Right atrium auricular region (tissue), 2 donors: ENCODE results near the gene FMN2. TPM values are rescaled to one million over a fixed set of nuclear protein-coding genes. Genes with fewer than 3 reads are reported as not detected.

Experiments
- DNase-seq: peaks from one replicate; pipeline ENCODE4 v3.0.0-alpha.2; 2019; ENCODE audit warnings: low spot score
- H3K27ac ChIP-seq, 2 donors: fragments of 200-600 bp; sonication (generic); 1 replicate in 1 of 2; 2 replicates in 1 of 2; pipeline ENCODE4 v1.5.1; 2016 to 2019
- H3K27me3 ChIP-seq, 2 donors: fragments of 200-600 bp; sonication (generic); one replicate each; pipeline versions ENCODE4 v1.5.1 to v1.6.0; 2017 to 2019
- H3K36me3 ChIP-seq: fragments of 200-600 bp; sonication (generic); one replicate; pipeline ENCODE4 v1.5.1; 2016
- H3K4me1 ChIP-seq, 2 donors: fragments of 200-600 bp; sonication (generic); one replicate each; pipeline versions ENCODE4 v1.5.1 to v1.6.0; 2017 to 2019
- H3K4me3 ChIP-seq, 2 donors: fragments of 200-600 bp; sonication (generic); 1 replicate in 1 of 2; 2 replicates in 1 of 2; pipeline ENCODE4 v1.5.1; 2017 to 2019; ENCODE audit warnings: mild to moderate bottlenecking in 1 of 2, moderate library complexity in 1 of 2
- H3K9me3 ChIP-seq, 2 donors: fragments of 200-600 bp; sonication (generic); one replicate each; pipeline ENCODE4 v1.5.1; 2019
- CTCF ChIP-seq, 2 donors: fragments of 200-600 bp; sonication (generic); IDR thresholded peaks; one replicate each; pipeline ENCODE4 v1.5.1; 2019; ENCODE audit warnings: antibody characterized with exemption in 2 of 2
- total RNA-seq, 2 donors: library from RNA; depleted of rRNA; stranded (reverse); fragments of >200 nt; gene quantifications; one replicate each; pipeline ENCODE4 v1.1.0, GENCODE V29; 2016

The FMN2 gene
- total RNA-seq, 2 donors from 2014 or later = 0.15 TPM; not detected in 1

GRCh38 chr1:240362046-240362445 lies 270.4 kb downstream of the FMN2 start:
- H3K27me3 ChIP-seq = no peaks in the 10 kb centered on the region
- H3K9me3 ChIP-seq = no peaks in the 10 kb centered on the region
- no peak overlapping the region for H3K27ac ChIP-seq
- no peaks in the 10 kb centered on the region for H3K36me3 ChIP-seq
- H3K4me3 ChIP-seq = no peak overlapping the region
- H3K4me1 ChIP-seq = no peaks in the 10 kb centered on the region
- DNase-seq = no peak
- TF ChIP-seq CTCF (IDR thresholded peaks at IDR 0.05) = no peak

GRCh38 chr1:240362826-240363225 lies 271.1 kb downstream of the FMN2 start:
- no peaks in the 10 kb centered on the region for H3K4me1 ChIP-seq
- no peaks in the 10 kb centered on the region for H3K9me3 ChIP-seq
- no peak overlapping the region for H3K27ac ChIP-seq
- no peak overlapping the region for H3K4me3 ChIP-seq
- no peaks in the 10 kb centered on the region for H3K36me3 ChIP-seq
- no peak for TF ChIP-seq CTCF (IDR thresholded peaks at IDR 0.05)
- DNase-seq = no peak
- H3K27me3 ChIP-seq = no peaks in the 10 kb centered on the region

- Histone ChIP-seq H3K27me3 (no peaks in the 10 kb centered on the region), H3K4me3 (no peak overlapping the region), H3K4me1 (no peaks in the 10 kb centered on the region), H3K9me3 (no peaks in the 10 kb centered on the region), H3K36me3 (no peaks in the 10 kb centered on the region), H3K27ac (no peak overlapping the region)
- TF ChIP-seq CTCF (IDR thresholded peaks at IDR 0.05) = no peak
- no peak for DNase-seq
These were observed 271.6 kb downstream of the FMN2 start for GRCh38 chr1:240363315-240363714.

- H3K9me3 ChIP-seq = no peaks in the 10 kb centered on the region
- H3K36me3 ChIP-seq = no peaks in the 10 kb centered on the region
- no peaks in the 10 kb centered on the region for H3K27me3 ChIP-seq
- H3K27ac ChIP-seq = no peak overlapping the region
- no peak overlapping the region for H3K4me3 ChIP-seq
- no peaks in the 10 kb centered on the region for H3K4me1 ChIP-seq
- no peak for TF ChIP-seq CTCF (IDR thresholded peaks at IDR 0.05)
- DNase-seq = no peak
These were observed 272.2 kb downstream of the FMN2 start for GRCh38 chr1:240363914-240364313.

GRCh38 chr1:240366636-240367035 lies 275.0 kb downstream of the FMN2 start:
- no peak for DNase-seq
- H3K27ac ChIP-seq = no peak overlapping the region
- no peaks in the 10 kb centered on the region for H3K27me3 ChIP-seq
- no peaks in the 10 kb centered on the region for H3K4me1 ChIP-seq
- no peak overlapping the region for H3K4me3 ChIP-seq
- no peaks in the 10 kb centered on the region for H3K9me3 ChIP-seq
- no peak for TF ChIP-seq CTCF (IDR thresholded peaks at IDR 0.05)
- H3K36me3 ChIP-seq = no peaks in the 10 kb centered on the region

- H3K36me3 ChIP-seq = no peaks in the 10 kb centered on the region
- no peak overlapping the region for H3K4me3 ChIP-seq
- H3K27ac ChIP-seq = no peak overlapping the region
- no peak for TF ChIP-seq CTCF (IDR thresholded peaks at IDR 0.05)
- DNase-seq = no peak
- H3K27me3 ChIP-seq = no peaks in the 10 kb centered on the region
- H3K4me1 ChIP-seq = no peaks in the 10 kb centered on the region
- H3K9me3 ChIP-seq = peaks cover 0 to 22% of the 10 kb centered on the region in 2 donors
These were observed 293.9 kb downstream of the FMN2 start for GRCh38 chr1:240385551-240385950.
